ENCODE data around the gene NIM1K. TPM values are rescaled to one million over a fixed set of nuclear protein-coding genes. Genes with fewer than 3 reads are reported as not detected.
"Not testable (repeated sequence)": the region's sequence is repeated elsewhere in the genome, so short reads cannot be mapped to it uniquely, and the experiment has no call there.

NIM1K gene
- total RNA-seq, 2 donors from 2014 or later, result 0.42 TPM; not detected in 1

GRCh38 chr5:43171451-43171850 lies 20.6 kb upstream of the NIM1K start:
- Histone ChIP-seq H3K4me1 (no peaks in the 10 kb centered on the region), H3K9me3 (no peaks in the 10 kb centered on the region), H3K27me3 (no peaks in the 10 kb centered on the region), H3K9ac (ENCODE audit: low read depth in 2 of 2, low read length in 2 of 2) (no peak overlapping the region), H3K36me3 (no peaks in the 10 kb centered on the region), H3K4me3 (no peak overlapping the region), H3K27ac (no peak overlapping the region)
- no peak for DNase-seq
- TF ChIP-seq CTCF (IDR thresholded peaks at IDR 0.05), result no peak
- intact Hi-C loops (cut with DNase I), result no loop called here

- no peaks in the 10 kb centered on the region for H3K4me1 ChIP-seq
- H3K9me3 ChIP-seq, result no peaks in the 10 kb centered on the region
- DNase-seq, result no peak
- no peak for TF ChIP-seq CTCF (IDR thresholded peaks at IDR 0.05)
- H3K4me3 ChIP-seq, result no peak overlapping the region
- H3K36me3 ChIP-seq, result no peaks in the 10 kb centered on the region
- H3K9ac ChIP-seq (ENCODE audit: low read depth in 2 of 2, low read length in 2 of 2), result no peak overlapping the region
- no peaks in the 10 kb centered on the region for H3K27me3 ChIP-seq
- intact Hi-C loops (cut with DNase I), result no loop called here
- H3K27ac ChIP-seq, result no peak overlapping the region
Observed at GRCh38 chr5:43171926-43172325, 20.1 kb upstream of the NIM1K start.

GRCh38 chr5:43172779-43173178 lies 19.2 kb upstream of the NIM1K start:
- Histone ChIP-seq H3K9me3 (no peaks in the 10 kb centered on the region), H3K4me3 (no peak overlapping the region), H3K9ac (ENCODE audit: low read depth in 2 of 2, low read length in 2 of 2) (no peak overlapping the region), H3K4me1 (no peaks in the 10 kb centered on the region), H3K27ac (no peak overlapping the region), H3K27me3 (no peaks in the 10 kb centered on the region), H3K36me3 (no peaks in the 10 kb centered on the region)
- DNase-seq, result no peak
- no peak for TF ChIP-seq CTCF (IDR thresholded peaks at IDR 0.05)
- intact Hi-C loops (cut with DNase I), result no loop called here

- intact Hi-C loops (cut with DNase I), result no loop called here
- H3K4me3 ChIP-seq, result no peak overlapping the region
- no peak overlapping the region for H3K9ac ChIP-seq (ENCODE audit: low read depth in 2 of 2, low read length in 2 of 2)
- TF ChIP-seq CTCF (IDR thresholded peaks at IDR 0.05), result no peak
- H3K27me3 ChIP-seq, result no peaks in the 10 kb centered on the region
- no peaks in the 10 kb centered on the region for H3K4me1 ChIP-seq
- DNase-seq, result no peak
- H3K27ac ChIP-seq, result no peak overlapping the region
- no peaks in the 10 kb centered on the region for H3K36me3 ChIP-seq
- no peaks in the 10 kb centered on the region for H3K9me3 ChIP-seq
Observed at GRCh38 chr5:43174586-43174985, 17.4 kb upstream of the NIM1K start.

GRCh38 chr5:43179836-43180235 lies 12.2 kb upstream of the NIM1K start:
- no peaks in the 10 kb centered on the region for H3K9me3 ChIP-seq
- intact Hi-C loops (cut with DNase I), result no loop called here
- no peak overlapping the region for H3K4me3 ChIP-seq
- no peaks in the 10 kb centered on the region for H3K4me1 ChIP-seq
- H3K27me3 ChIP-seq, result no peaks in the 10 kb centered on the region
- no peak for DNase-seq
- H3K36me3 ChIP-seq, result no peaks in the 10 kb centered on the region
- H3K9ac ChIP-seq (ENCODE audit: low read depth in 2 of 2, low read length in 2 of 2), result no peak overlapping the region
- no peak overlapping the region for H3K27ac ChIP-seq
- no peak for TF ChIP-seq CTCF (IDR thresholded peaks at IDR 0.05)

GRCh38 chr5:43182421-43182820 lies 9.6 kb upstream of the NIM1K start:
- Histone ChIP-seq H3K27me3 (no peaks in the 10 kb centered on the region), H3K27ac (no peak overlapping the region), H3K9me3 (no peaks in the 10 kb centered on the region), H3K4me3 (no peak overlapping the region), H3K9ac (ENCODE audit: low read depth in 2 of 2, low read length in 2 of 2) (no peak overlapping the region), H3K36me3 (no peaks in the 10 kb centered on the region), H3K4me1 (no peaks in the 10 kb centered on the region)
- no peak for TF ChIP-seq CTCF (IDR thresholded peaks at IDR 0.05)
- DNase-seq, result no peak
- intact Hi-C loops (cut with DNase I), result no loop called here

- H3K27me3 ChIP-seq; H3K36me3 ChIP-seq; H3K4me3 ChIP-seq; DNase-seq; H3K9me3 ChIP-seq; H3K27ac ChIP-seq; intact Hi-C loops (cut with DNase I); H3K4me1 ChIP-seq; H3K9ac ChIP-seq (ENCODE audit: low read depth in 2 of 2, low read length in 2 of 2): not testable (repeated sequence)
Observed at GRCh38 chr5:43183101-43183500, 8.9 kb upstream of the NIM1K start.
